IMR-90 (cell line): ENCODE data around the gene LRIG1. TPM values are rescaled to one million over a fixed set of nuclear protein-coding genes. Genes with fewer than 3 reads are reported as not detected.

Experiments
- ATAC-seq: fragments of 200-7000 bp; cut with Tn5 transposase; 2 replicates; pipeline ENCODE4 v1.9.1; 2020; ENCODE audit warnings: low read depth, mild to moderate bottlenecking, moderate library complexity
- BruUV-seq: library from RNA; stranded (reverse); fragments of 400-500 nt; replicated peaks from 2 replicates; lab custom pipeline; 2021; lab: Mats Ljungman, UMichigan
- CTCF ChIA-PET: fragments of 300-600 bp; formaldehyde crosslinking; extraction: SDS; loops from one replicate; lab custom pipeline; 2021; ENCODE audit warnings: antibody characterized with exemption; lab: Yijun Ruan, JAX
- POLR2A ChIA-PET: fragments of 300-600 bp; sonication (Branson Sonifier 250); formaldehyde crosslinking; loops from one replicate; lab custom pipeline; 2022; ENCODE audit warnings: antibody characterized with exemption; ENCODE audit not compliant: unreplicated experiment; lab: Charles Lee
- DNase-seq: peaks from one replicate; pipeline ENCODE4 v3.0.0; 2013
- H2AFZ ChIP-seq: replicated peaks from 2 replicates; pipeline ENCODE3; 2013; ENCODE audit warnings: low read length, mild to moderate bottlenecking; ENCODE audit not compliant: poor library complexity
- H2AK5ac ChIP-seq: 2 replicates; pipeline ENCODE4 v1.6.1; 2013; ENCODE audit warnings: low read depth, low read length, inconsistent platforms
- H2AK9ac ChIP-seq: replicated peaks from 2 replicates; pipeline ENCODE3; 2013; ENCODE audit warnings: mild to moderate bottlenecking, low read depth, low read length, moderate library complexity; ENCODE audit not compliant: poor library complexity
- H2BK120ac ChIP-seq: 2 replicates; pipeline ENCODE4 v1.6.1; 2013; ENCODE audit warnings: low read depth, low read length, inconsistent platforms
- H2BK15ac ChIP-seq: 3 replicates; pipeline ENCODE4 v1.6.1; 2013; ENCODE audit warnings: low read depth, low read length, inconsistent platforms
- H2BK20ac ChIP-seq: 2 replicates; pipeline ENCODE4 v1.6.1; 2013; ENCODE audit warnings: low read depth, mild to moderate bottlenecking, inconsistent platforms, low read length, moderate library complexity
- H2BK5ac ChIP-seq: 2 replicates; pipeline ENCODE4 v1.6.1; 2013; ENCODE audit warnings: mild to moderate bottlenecking, low read depth, low read length, inconsistent platforms; ENCODE audit not compliant: poor library complexity, severe bottlenecking
- H3K14ac ChIP-seq: replicated peaks from 2 replicates; pipeline ENCODE4 v1.6.1; 2013; ENCODE audit warnings: low read depth, low read length, inconsistent platforms
- H3K18ac ChIP-seq: 2 replicates; pipeline ENCODE4 v1.6.1; 2013; ENCODE audit warnings: low read depth, low read length, control low read depth
- H3K23ac ChIP-seq: 2 replicates; pipeline ENCODE4 v1.6.1; 2013; ENCODE audit warnings: low read depth, low read length, inconsistent platforms
- H3K27ac ChIP-seq: 2 replicates; pipeline ENCODE4 v1.5.1; 2013; ENCODE audit warnings: mild to moderate bottlenecking, control low read depth, low read length; ENCODE audit not compliant: insufficient read depth
- H3K27me3 ChIP-seq: 2 replicates; pipeline ENCODE4 v1.6.1; 2013; ENCODE audit warnings: low read length; ENCODE audit not compliant: control insufficient read depth, insufficient read depth
- H3K36me3 ChIP-seq: 2 replicates; pipeline ENCODE4 v1.6.1; 2013; ENCODE audit warnings: low read length, mixed read lengths; ENCODE audit not compliant: control insufficient read depth, insufficient read depth
- H3K4ac ChIP-seq: 2 replicates; pipeline ENCODE4 v1.6.1; 2013; ENCODE audit warnings: low read depth, low read length, inconsistent platforms
- H3K4me1 ChIP-seq: 2 replicates; pipeline ENCODE4 v1.6.1; 2013; ENCODE audit warnings: low read length, mixed read lengths; ENCODE audit not compliant: control insufficient read depth, insufficient read depth
- H3K4me2 ChIP-seq: 2 replicates; pipeline ENCODE4 v1.6.1; 2013; ENCODE audit warnings: low read depth, mild to moderate bottlenecking, control low read depth, low read length, moderate library complexity
- H3K4me3 ChIP-seq: 2 replicates; pipeline ENCODE4 v1.5.1; 2013; ENCODE audit warnings: low read depth, mild to moderate bottlenecking, control low read depth, low read length, moderate library complexity; ENCODE audit not compliant: insufficient read depth
- H3K56ac ChIP-seq: 2 replicates; pipeline ENCODE4 v1.6.1; 2013; ENCODE audit warnings: low read length, inconsistent platforms; ENCODE audit not compliant: insufficient read depth; ENCODE audit errors: extremely low read depth
- H3K79me1 ChIP-seq, 2 experiments: 2 replicates each; pipeline ENCODE4 v1.6.1; 2013; ENCODE audit warnings: low read length in 2 of 2, inconsistent platforms in 1 of 2, low read depth in 1 of 2
- H3K9ac ChIP-seq: 2 replicates; pipeline ENCODE4 v1.6.1; 2013; ENCODE audit warnings: low read depth, low read length, control low read depth
- H3K9me1 ChIP-seq: 2 replicates; pipeline ENCODE4 v1.6.1; 2013; ENCODE audit warnings: low read length, inconsistent platforms; ENCODE audit not compliant: insufficient read depth
- H3K9me3 ChIP-seq: 2 replicates; pipeline ENCODE4 v1.6.1; 2013; ENCODE audit warnings: low read length; ENCODE audit not compliant: control insufficient read depth, insufficient read depth
- H4K20me1 ChIP-seq: 2 replicates; pipeline ENCODE4 v1.6.1; 2013; ENCODE audit warnings: low read length, inconsistent platforms; ENCODE audit not compliant: insufficient read depth
- H4K5ac ChIP-seq: 2 replicates; pipeline ENCODE4 v1.6.1; 2013; ENCODE audit warnings: mild to moderate bottlenecking, low read depth, low read length, control low read depth
- H4K8ac ChIP-seq, 2 experiments: 2 replicates each; pipeline ENCODE4 v1.6.1; 2013; ENCODE audit warnings: low read depth in 2 of 2, low read length in 2 of 2, control low read depth in 1 of 2, inconsistent platforms in 1 of 2
- H4K91ac ChIP-seq: 2 replicates; pipeline ENCODE4 v1.6.1; 2013; ENCODE audit warnings: low read depth, low read length, inconsistent platforms; ENCODE audit not compliant: insufficient read depth
- CEBPB ChIP-seq: IDR thresholded peaks from 2 replicates; pipeline ENCODE4 v1.6.1; 2012; ENCODE audit warnings: low read depth, low read length, improper control_type of control experiment
- CHD1 ChIP-seq: IDR thresholded peaks from 2 replicates; pipeline ENCODE4 v1.6.1; 2012; ENCODE audit warnings: low read depth, low read length, improper control_type of control experiment
- CTCF ChIP-seq: conservative IDR thresholded peaks from 2 replicates; pipeline ENCODE4 v1.5.1; 2012; ENCODE audit warnings: mild to moderate bottlenecking, low read depth, low read length, improper control_type of control experiment
- FOS ChIP-seq: fragments of 150-350 bp; IDR thresholded peaks from 2 replicates; pipeline ENCODE4 v1.6.1; 2016; ENCODE audit warnings: low read depth, low read length
- MAFK ChIP-seq: IDR thresholded peaks from 2 replicates; pipeline ENCODE4 v1.6.1; 2012; ENCODE audit warnings: low read depth, low read length, improper control_type of control experiment
- MAZ ChIP-seq: IDR thresholded peaks from 2 replicates; pipeline ENCODE4 v1.6.1; 2012; ENCODE audit warnings: low read depth, mild to moderate bottlenecking, low read length, improper control_type of control experiment, moderate library complexity, borderline replicate concordance
- NFE2L2 ChIP-seq: fragments of 150-350 bp; IDR thresholded peaks from 2 replicates; pipeline ENCODE4 v1.6.1; 2016; ENCODE audit warnings: low read depth, mild to moderate bottlenecking, low read length
- POLR2A ChIP-seq: IDR thresholded peaks from 2 replicates; pipeline ENCODE4 v1.6.1; 2012; ENCODE audit warnings: mild to moderate bottlenecking, low read depth, low read length
- RAD21 ChIP-seq: IDR thresholded peaks from 2 replicates; pipeline ENCODE4 v1.6.1; 2012; ENCODE audit warnings: low read length, improper control_type of control experiment
- RCOR1 ChIP-seq: IDR thresholded peaks from 2 replicates; pipeline ENCODE4 v1.6.1; 2012; ENCODE audit warnings: mild to moderate bottlenecking, low read length, improper control_type of control experiment; ENCODE audit not compliant: insufficient replicate concordance
- RFX5 ChIP-seq: IDR thresholded peaks from 2 replicates; pipeline ENCODE4 v1.8.0; 2012; ENCODE audit warnings: low read depth, mild to moderate bottlenecking, low read length, moderate library complexity
- SMC3 ChIP-seq: fragments of 150-350 bp; IDR thresholded peaks from 2 replicates; pipeline ENCODE4 v1.6.1; 2016; ENCODE audit warnings: low read depth, mild to moderate bottlenecking, antibody characterized with exemption, low read length, moderate library complexity
- WGBS, 2 experiments: methylation state at CpG; one replicate each; pipeline versions ENCODE4 v1.1.5 to v1.1.7; 2013; ENCODE audit warnings: missing lambda C conversion rate in 2 of 2; ENCODE audit not compliant: insufficient read length in 1 of 2; ENCODE audit errors: extremely low coverage in 2 of 2; 5-methylcytosine and 5-hydroxymethylcytosine counted together
- dilution Hi-C: fragments of 300-500 bp; cut with HindIII; formaldehyde crosslinking; loops from one replicate; pipeline ENCODE4 v1.14.3; 2018; ENCODE audit warnings: low sequenced_read_pairs; ENCODE audit not compliant: unreplicated experiment
- in situ Hi-C: fragments of 300-500 bp; cut with MboI; formaldehyde crosslinking; loops from 3 replicates; pipeline ENCODE4 v1.14.3; 2019; ENCODE audit warnings: low sequenced_read_pairs, inconsistent platforms, mixed read lengths
- intact Hi-C: fragments of 100-400 bp; cut with micrococcal nuclease; formaldehyde crosslinking; loops from 2 replicates; pipeline ENCODE4 v1.10.0; 2022
- polyA plus RNA-seq, 3 experiments: library from polyadenylated mRNA; depleted of rRNA; stranded (reverse); fragments of >200 nt; gene quantifications; 2 replicates each; pipeline ENCODE4 v1.2.3, GENCODE V29; 2012; ENCODE audit warnings: low replicate concordance in 1 of 3
- total RNA-seq: library from RNA; depleted of rRNA; stranded (reverse); fragments of >200 nt; gene quantifications from 2 replicates; pipeline ENCODE4 v1.2.3, GENCODE V29; 2012
- TF ChIP-seq, protein P1 (sequence below): fragments of 150-350 bp; IDR thresholded peaks from 2 replicates; pipeline ENCODE4 v1.6.1; 2016; ENCODE audit warnings: low read depth, mild to moderate bottlenecking, low read length, moderate library complexity, borderline replicate concordance
- TF ChIP-seq, protein P2 (sequence below): fragments of 150-350 bp; IDR thresholded peaks from 2 replicates; pipeline ENCODE4 v1.6.1; 2017; ENCODE audit warnings: mild to moderate bottlenecking, antibody characterized with exemption, low read length, low read depth

Gene LRIG1
- total and polyA plus RNA-seq, 2 of the 4 experiments (the other 2 are of a cell fraction), result 62.8 to 87.8 TPM

DNA sequence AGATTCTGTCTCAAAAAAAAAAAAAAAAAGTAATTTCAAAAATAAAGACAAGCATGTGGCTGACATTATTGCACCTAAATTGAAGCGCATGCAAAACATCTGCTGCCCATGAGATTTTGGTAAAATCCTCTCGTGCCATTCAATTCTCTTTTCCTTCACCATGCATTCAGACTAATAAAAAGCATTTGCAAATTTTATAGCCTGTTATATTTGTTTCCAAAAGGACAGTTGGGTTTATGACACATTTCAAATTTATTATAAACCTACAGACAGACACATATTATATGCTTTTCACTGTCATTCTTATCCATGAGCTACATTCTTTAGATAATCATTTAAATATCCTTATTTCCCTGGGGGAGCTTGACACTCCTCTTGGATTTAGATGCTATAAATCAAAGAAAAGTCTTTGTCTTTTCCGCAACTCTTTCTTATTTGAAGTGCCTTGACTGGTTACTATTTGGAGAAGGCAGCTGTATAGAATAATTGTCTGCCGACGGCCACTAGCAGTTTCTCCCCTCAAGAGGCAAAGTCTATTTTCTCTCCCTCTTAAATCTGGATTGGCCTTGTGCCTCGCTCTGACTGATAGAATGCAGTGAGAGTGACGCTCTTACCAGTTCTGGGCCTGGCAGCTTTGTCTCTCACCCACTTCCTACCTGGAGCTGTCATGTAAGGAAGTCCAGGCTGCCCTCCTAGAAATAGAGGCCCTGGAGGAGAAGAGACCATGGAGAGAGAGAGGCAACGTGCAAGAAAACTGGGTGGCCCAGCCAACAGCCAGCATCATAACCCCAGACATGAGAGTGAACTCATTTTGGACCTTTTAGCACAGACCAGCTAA, 6.8 kb upstream of the LRIG1 start:
- intact Hi-C loops, result no loop called here
- H3K27me3 ChIP-seq, result peaks cover 5% of the 10 kb centered on the region
- TF ChIP-seq SMC3 (no peak), MAZ (no peak), CTCF (no peak), CEBPB (no peak), NFE2L2 (no peak), RAD21 (no peak), FOS (no peak), RCOR1 (no peak), RFX5 (no peak), POLR2A (no peak), MAFK (no peak), CHD1 (no peak)
- TF ChIP-seq, protein P1, sequence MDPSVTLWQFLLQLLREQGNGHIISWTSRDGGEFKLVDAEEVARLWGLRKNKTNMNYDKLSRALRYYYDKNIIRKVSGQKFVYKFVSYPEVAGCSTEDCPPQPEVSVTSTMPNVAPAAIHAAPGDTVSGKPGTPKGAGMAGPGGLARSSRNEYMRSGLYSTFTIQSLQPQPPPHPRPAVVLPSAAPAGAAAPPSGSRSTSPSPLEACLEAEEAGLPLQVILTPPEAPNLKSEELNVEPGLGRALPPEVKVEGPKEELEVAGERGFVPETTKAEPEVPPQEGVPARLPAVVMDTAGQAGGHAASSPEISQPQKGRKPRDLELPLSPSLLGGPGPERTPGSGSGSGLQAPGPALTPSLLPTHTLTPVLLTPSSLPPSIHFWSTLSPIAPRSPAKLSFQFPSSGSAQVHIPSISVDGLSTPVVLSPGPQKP, result no peak
- TF ChIP-seq, protein P2, sequence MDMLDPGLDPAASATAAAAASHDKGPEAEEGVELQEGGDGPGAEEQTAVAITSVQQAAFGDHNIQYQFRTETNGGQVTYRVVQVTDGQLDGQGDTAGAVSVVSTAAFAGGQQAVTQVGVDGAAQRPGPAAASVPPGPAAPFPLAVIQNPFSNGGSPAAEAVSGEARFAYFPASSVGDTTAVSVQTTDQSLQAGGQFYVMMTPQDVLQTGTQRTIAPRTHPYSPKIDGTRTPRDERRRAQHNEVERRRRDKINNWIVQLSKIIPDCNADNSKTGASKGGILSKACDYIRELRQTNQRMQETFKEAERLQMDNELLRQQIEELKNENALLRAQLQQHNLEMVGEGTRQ, result no peak
- no peak overlapping the region for H2BK20ac ChIP-seq
- H4K20me1 ChIP-seq, result no peaks in the 10 kb centered on the region
- H3K18ac ChIP-seq, result no peak overlapping the region
- POLR2A ChIA-PET, result no interaction called here
- H3K36me3 ChIP-seq, result no peaks in the 10 kb centered on the region
- dilution Hi-C loops, result no loop called here
- no peak overlapping the region for H2AK5ac ChIP-seq
- H3K4me3 ChIP-seq, result no peak overlapping the region
- no peak overlapping the region for H3K23ac ChIP-seq
- H4K91ac ChIP-seq, result no peak overlapping the region
- no peaks in the 10 kb centered on the region for H3K4me1 ChIP-seq
- H3K56ac ChIP-seq, result no peak overlapping the region
- no peak overlapping the region for H3K4me2 ChIP-seq
- H3K9me1 ChIP-seq, result 0 out of 2 replicates have a peak, but pooled peaks cover 4% of the 10 kb centered on the region
- no CpG with 5 or more reads among the region's 8 CpGs for WGBS, 2 experiments
- in situ Hi-C loops, result no loop called here
- DNase-seq, result no peak
- H3K14ac ChIP-seq, result no peak overlapping the region
- H2AFZ ChIP-seq, result no peak overlapping the region
- CTCF ChIA-PET, result interaction anchor here (0.7 to 1.4 kb wide), 2 partner anchors 10 to 99 kb away, joined by 3 to 5 read pairs; no protein-coding TSS in a partner anchor
- ATAC-seq, result no peak
- H2BK5ac ChIP-seq, result no peak overlapping the region
- no peak overlapping the region for H2AK9ac ChIP-seq
- H2BK120ac ChIP-seq, result no peak overlapping the region
- H2BK15ac ChIP-seq, result no peak overlapping the region
- no peak overlapping the region for H3K4ac ChIP-seq
- H3K9me3 ChIP-seq, result no peaks in the 10 kb centered on the region
- H3K79me1 ChIP-seq, result no peaks in the 10 kb centered on the region
- no peak overlapping the region for H4K8ac ChIP-seq
- no peak overlapping the region for H3K9ac ChIP-seq
- H4K5ac ChIP-seq, result no peak overlapping the region
- H3K27ac ChIP-seq, result no peak overlapping the region
- no TSS peak for BruUV-seq
